PFSK-1 (cell line): Measurements from ENCODE around the gene GIT2.

Experiments used
- FOXP2 ChIP-seq: optimal IDR thresholded peaks from 2 replicates; pipeline ENCODE3; 2011; ENCODE audit warnings: borderline replicate concordance, control low read depth, inconsistent platforms; ENCODE audit not compliant: insufficient read depth; ENCODE audit errors: extremely low read length, extremely low read depth
- POLR2AphosphoS5 ChIP-seq: IDR thresholded peaks from 2 replicates; pipeline ENCODE4 v1.6.1; 2012; ENCODE audit warnings: low read depth, mild to moderate bottlenecking, control low read depth, low read length, moderate library complexity
- REST ChIP-seq, 2 experiments: IDR thresholded peaks; 2 replicates each; pipeline versions ENCODE4 v1.6.1 to v1.8.0; 2011 to 2012; ENCODE audit warnings: low read depth in 2 of 2, low read length in 2 of 2, control low read depth in 1 of 2, inconsistent platforms in 1 of 2, mild to moderate bottlenecking in 1 of 2, moderate library complexity in 1 of 2; ENCODE audit not compliant: insufficient read depth in 1 of 2
- SIN3A ChIP-seq: IDR thresholded peaks from 2 replicates; pipeline ENCODE4 v1.6.1; 2012; ENCODE audit warnings: mild to moderate bottlenecking, low read length, moderate library complexity, borderline replicate concordance; ENCODE audit not compliant: insufficient read depth
- TAF1 ChIP-seq: IDR thresholded peaks from 2 replicates; pipeline ENCODE4 v1.6.1; 2012; ENCODE audit warnings: low read length, control low read depth, borderline replicate concordance; ENCODE audit not compliant: insufficient read depth

GIT2 gene

GRCh38 chr12:110012137-110012536 is 16.0 kb upstream of the GIT2 start:
- TF ChIP-seq TAF1 (no peak), REST (IDR thresholded peaks at IDR 0.05; ENCODE audit: insufficient read depth in 1 of 2, low read depth in 2 of 2, low read length in 2 of 2) (no peak), POLR2AphosphoS5 (no peak), SIN3A (no peak), FOXP2 (no peak)

- TF ChIP-seq SIN3A (no peak), TAF1 (no peak), REST (IDR thresholded peaks at IDR 0.05; ENCODE audit: insufficient read depth in 1 of 2, low read depth in 2 of 2, low read length in 2 of 2) (no peak), FOXP2 (no peak), POLR2AphosphoS5 (no peak)
These were observed 14.9 kb upstream of the GIT2 start for GRCh38 chr12:110010853-110011723.

GRCh38 chr12:110007881-110008280 is 11.7 kb upstream of the GIT2 start:
- TF ChIP-seq FOXP2 (no peak), REST (IDR thresholded peaks at IDR 0.05; ENCODE audit: insufficient read depth in 1 of 2, low read depth in 2 of 2, low read length in 2 of 2) (no peak), SIN3A (no peak), TAF1 (no peak), POLR2AphosphoS5 (no peak)

GRCh38 chr12:110006115-110006514 is 9.9 kb upstream of the GIT2 start:
- TF ChIP-seq REST (IDR thresholded peaks at IDR 0.05; ENCODE audit: insufficient read depth in 1 of 2, low read depth in 2 of 2, low read length in 2 of 2) (no peak), TAF1 (no peak), SIN3A (no peak), FOXP2 (no peak), POLR2AphosphoS5 (no peak)

- TF ChIP-seq REST (IDR thresholded peaks at IDR 0.05; ENCODE audit: insufficient read depth in 1 of 2, low read depth in 2 of 2, low read length in 2 of 2) (no peak), FOXP2 (no peak), TAF1 (no peak), POLR2AphosphoS5 (no peak), SIN3A (no peak)
These were observed 9.3 kb upstream of the GIT2 start for GRCh38 chr12:110005319-110005973.
